GM10248 (cell line): ENCODE data around the gene TAS1R3.
A peak's percentile ranks its signal among the peaks of the same experiment; 100 is the strongest.

Experiments used
- CTCF ChIA-PET: fragments of 300-600 bp; sonication (Branson Sonifier 250); formaldehyde crosslinking; extraction: SDS; loops from one replicate; lab custom pipeline; 2021; ENCODE audit warnings: antibody characterized with exemption; lab: Yijun Ruan, JAX
- POLR2A ChIA-PET: fragments of 350-650 bp; sonication (Branson Sonifier 250); formaldehyde crosslinking; extraction: SDS; loops from one replicate; lab custom pipeline; 2020; ENCODE audit warnings: antibody characterized with exemption; lab: Yijun Ruan, JAX
- DNase-seq: peaks from one replicate; pipeline ENCODE4 v3.0.0; 2012; ENCODE audit errors: extremely low spot score
- CTCF ChIP-seq: IDR thresholded peaks from 2 replicates; pipeline ENCODE4 v1.5.1; 2012; ENCODE audit warnings: mild to moderate bottlenecking, low read depth; ENCODE audit errors: extremely low read depth, missing control alignments, control extremely low read depth

The TAS1R3 gene

GRCh38 chr1:1285611-1286311, 45.3 kb upstream of the TAS1R3 start:
- no peak for DNase-seq
- ChIA-PET CTCF (interaction anchor here (1.7 kb wide), 1 partner anchor 14 kb away, joined by 5 read pairs; no protein-coding TSS in a partner anchor), POLR2A (no interaction called here)
- no peak for TF ChIP-seq CTCF

- no peak for TF ChIP-seq CTCF
- ChIA-PET POLR2A (interaction anchor here (0.5 kb wide), 1 partner anchor 599 kb away, joined by 5 read pairs; no protein-coding TSS in a partner anchor), CTCF (interaction anchor here (1.1 to 1.9 kb wide), 4 partner anchors 10 to 292 kb away, joined by 3 to 5 read pairs (median 4); no protein-coding TSS in a partner anchor)
- no peak for DNase-seq
Observed at GRCh38 chr1:1286313-1287261, 44.5 kb upstream of the TAS1R3 start.

GRCh38 chr1:1287288-1288110, 43.6 kb upstream of the TAS1R3 start:
- POLR2A ChIA-PET, result interaction anchor here (0.5 kb wide), 1 partner anchor 598 kb away, joined by 5 read pairs; no protein-coding TSS in a partner anchor
- no peak for TF ChIP-seq CTCF
- CTCF ChIA-PET, result interaction anchor here (1.1 to 1.9 kb wide), 3 partner anchors 11 to 293 kb away, joined by 3 to 5 read pairs (median 3); no protein-coding TSS in a partner anchor
- no peak for DNase-seq

- CTCF ChIA-PET, result interaction anchor here (0.8 to 6.6 kb wide), 7 partner anchors 10 to 309 kb away, joined by 3 to 87 read pairs (median 4); partner anchors contain the start of genes PERM1 and TNFRSF18
- peak; percentile 57 for TF ChIP-seq CTCF
- DNase-seq, result peak; percentile 78
- POLR2A ChIA-PET, result no interaction called here
Observed at GRCh38 chr1:1290238-1290731, 40.8 kb upstream of the TAS1R3 start.

- CTCF ChIA-PET, result interaction anchor here (0.7 to 6.6 kb wide), 25 partner anchors 9 to 317 kb away, joined by 3 to 87 read pairs (median 4); partner anchors contain the start of genes PERM1 and TNFRSF18
- TF ChIP-seq CTCF, result no peak
- POLR2A ChIA-PET, result no interaction called here
- DNase-seq, result no peak
Observed at GRCh38 chr1:1291023-1291528, 40.0 kb upstream of the TAS1R3 start.
